PFSK-1 (cell line): ENCODE data around the gene SS18L1.

Source experiments
- FOXP2 ChIP-seq: optimal IDR thresholded peaks from 2 replicates; pipeline ENCODE3; 2011; ENCODE audit warnings: borderline replicate concordance, control low read depth, inconsistent platforms; ENCODE audit not compliant: insufficient read depth; ENCODE audit errors: extremely low read length, extremely low read depth
- POLR2AphosphoS5 ChIP-seq: IDR thresholded peaks from 2 replicates; pipeline ENCODE4 v1.6.1; 2012; ENCODE audit warnings: low read depth, mild to moderate bottlenecking, control low read depth, low read length, moderate library complexity
- REST ChIP-seq, 2 experiments: IDR thresholded peaks; 2 replicates each; pipeline versions ENCODE4 v1.6.1 to v1.8.0; 2011 to 2012; ENCODE audit warnings: low read depth in 2 of 2, low read length in 2 of 2, control low read depth in 1 of 2, inconsistent platforms in 1 of 2, mild to moderate bottlenecking in 1 of 2, moderate library complexity in 1 of 2; ENCODE audit not compliant: insufficient read depth in 1 of 2
- SIN3A ChIP-seq: IDR thresholded peaks from 2 replicates; pipeline ENCODE4 v1.6.1; 2012; ENCODE audit warnings: mild to moderate bottlenecking, low read length, moderate library complexity, borderline replicate concordance; ENCODE audit not compliant: insufficient read depth
- TAF1 ChIP-seq: IDR thresholded peaks from 2 replicates; pipeline ENCODE4 v1.6.1; 2012; ENCODE audit warnings: low read length, control low read depth, borderline replicate concordance; ENCODE audit not compliant: insufficient read depth

The SS18L1 gene

GRCh38 chr20:62229667-62230066 is 86.1 kb downstream of the SS18L1 start:
- no peak for TF ChIP-seq FOXP2
- TF ChIP-seq TAF1, result no peak
- no peak for TF ChIP-seq SIN3A
- no peak for TF ChIP-seq REST (IDR thresholded peaks at IDR 0.05; ENCODE audit: insufficient read depth in 1 of 2, low read depth in 2 of 2, low read length in 2 of 2)
- TF ChIP-seq POLR2AphosphoS5, result no peak

GRCh38 chr20:62230276-62230675 is 86.7 kb downstream of the SS18L1 start:
- TF ChIP-seq SIN3A (no peak), REST (IDR thresholded peaks at IDR 0.05; ENCODE audit: insufficient read depth in 1 of 2, low read depth in 2 of 2, low read length in 2 of 2) (no peak), FOXP2 (no peak), TAF1 (no peak), POLR2AphosphoS5 (no peak)

GRCh38 chr20:62230696-62231095 is 87.1 kb downstream of the SS18L1 start:
- TF ChIP-seq FOXP2 (no peak), SIN3A (no peak), TAF1 (no peak), POLR2AphosphoS5 (no peak), REST (IDR thresholded peaks at IDR 0.05; ENCODE audit: insufficient read depth in 1 of 2, low read depth in 2 of 2, low read length in 2 of 2) (no peak)

- TF ChIP-seq TAF1 (no peak), POLR2AphosphoS5 (no peak), FOXP2 (no peak), REST (IDR thresholded peaks at IDR 0.05; ENCODE audit: insufficient read depth in 1 of 2, low read depth in 2 of 2, low read length in 2 of 2) (no peak), SIN3A (no peak)
Measured at GRCh38 chr20:62231292-62231691, 87.7 kb downstream of the SS18L1 start.
